Measurements from ENCODE around the gene SLC38A11.

SLC38A11 gene

GRCh38 chr2:164913640-164914350 is 41.5 kb downstream of the SLC38A11 start:
- DNase-seq, result no peak

DNA sequence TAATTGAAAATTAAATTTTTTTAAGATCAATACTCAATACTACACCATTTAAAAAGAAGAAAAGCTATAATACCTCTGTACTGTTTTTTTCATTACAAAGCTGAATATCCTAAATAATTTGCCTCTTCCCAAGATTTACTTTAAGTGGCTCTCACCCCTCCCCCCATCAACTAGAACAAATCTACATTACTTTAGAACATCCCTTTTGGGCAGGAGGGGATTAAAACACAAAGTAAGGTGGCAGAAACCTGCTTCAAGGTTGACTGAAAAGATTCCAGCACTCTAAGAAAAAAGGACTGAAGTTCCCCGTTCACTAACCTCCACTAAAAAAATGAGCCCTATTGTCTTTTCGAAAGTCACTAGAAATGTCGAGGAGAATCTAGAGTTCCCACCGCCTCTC is 42.3 kb downstream of the SLC38A11 start:
- no peak for DNase-seq

GRCh38 chr2:164911832-164912231 is 43.5 kb downstream of the SLC38A11 start:
- no peak for DNase-seq

- DNase-seq, result no peak
Observed at GRCh38 chr2:164910101-164910899, 45.0 kb downstream of the SLC38A11 start.

DNA sequence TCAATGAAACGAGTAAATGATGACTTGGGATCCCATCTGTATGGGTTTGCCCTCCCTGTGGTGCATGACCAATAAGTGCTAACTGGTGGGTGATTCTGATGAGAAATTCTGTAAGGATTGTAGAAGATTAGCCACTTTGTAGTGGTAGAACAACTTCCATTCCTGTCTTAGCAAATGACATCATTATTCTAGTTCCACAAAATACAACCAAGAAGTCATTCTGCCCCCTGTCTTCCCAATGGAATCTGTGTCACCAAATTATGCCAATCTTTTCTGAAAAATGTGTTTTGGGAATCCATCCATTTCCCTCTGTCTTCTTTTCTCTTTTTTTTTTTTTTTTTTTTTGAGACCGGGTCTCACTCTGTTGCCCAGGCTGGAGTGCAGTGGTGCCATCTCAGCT is 48.4 kb downstream of the SLC38A11 start:
- no peak for DNase-seq

DNA sequence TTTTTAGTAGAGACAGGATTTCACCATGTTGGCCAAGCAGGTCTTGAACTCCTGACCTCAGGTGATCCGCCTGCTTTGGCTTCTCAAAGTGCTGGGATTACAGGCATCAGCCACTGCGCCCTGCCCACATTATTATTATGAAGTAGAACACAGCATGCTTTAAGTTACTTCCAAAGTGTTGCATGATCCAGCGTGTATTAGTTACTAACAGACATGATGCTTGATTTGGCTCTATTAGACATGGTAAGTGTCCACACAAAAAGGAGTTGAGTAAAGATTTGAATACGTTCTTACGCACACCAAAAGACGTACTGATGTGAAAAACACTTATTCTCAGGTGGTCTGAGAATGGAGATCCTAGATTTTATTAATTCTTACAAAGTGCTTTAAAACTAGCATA is 50.0 kb downstream of the SLC38A11 start:
- DNase-seq, result no peak

GRCh38 chr2:164903951-164904350 is 51.4 kb downstream of the SLC38A11 start:
- DNase-seq, result no peak

DNA sequence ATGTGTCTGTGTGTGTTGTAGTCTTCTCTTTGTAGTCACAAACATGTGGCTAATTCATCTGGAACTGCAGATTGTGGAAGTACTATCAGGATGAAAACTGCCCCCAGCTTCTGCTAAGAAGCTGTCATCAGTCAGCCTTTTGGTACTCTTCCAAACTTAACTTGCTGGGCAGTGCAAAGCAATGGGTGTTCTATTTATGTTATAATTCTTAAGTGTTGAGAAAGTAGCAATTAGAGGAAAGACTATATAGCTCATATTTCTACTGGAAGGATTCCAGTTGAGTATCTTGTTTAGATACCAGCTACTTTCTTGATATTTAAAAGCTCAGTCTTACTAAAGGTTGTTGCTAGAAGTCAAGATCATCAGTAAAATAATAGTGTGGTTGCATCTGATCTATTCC is 52.1 kb downstream of the SLC38A11 start:
- DNase-seq, result no peak

GRCh38 chr2:164899121-164899520 is 56.2 kb downstream of the SLC38A11 start:
- no peak for DNase-seq

GRCh38 chr2:164898475-164898874 is 56.9 kb downstream of the SLC38A11 start:
- DNase-seq, result no peak

GRCh38 chr2:164897469-164898260 is 57.7 kb downstream of the SLC38A11 start:
- no peak for DNase-seq

DNA sequence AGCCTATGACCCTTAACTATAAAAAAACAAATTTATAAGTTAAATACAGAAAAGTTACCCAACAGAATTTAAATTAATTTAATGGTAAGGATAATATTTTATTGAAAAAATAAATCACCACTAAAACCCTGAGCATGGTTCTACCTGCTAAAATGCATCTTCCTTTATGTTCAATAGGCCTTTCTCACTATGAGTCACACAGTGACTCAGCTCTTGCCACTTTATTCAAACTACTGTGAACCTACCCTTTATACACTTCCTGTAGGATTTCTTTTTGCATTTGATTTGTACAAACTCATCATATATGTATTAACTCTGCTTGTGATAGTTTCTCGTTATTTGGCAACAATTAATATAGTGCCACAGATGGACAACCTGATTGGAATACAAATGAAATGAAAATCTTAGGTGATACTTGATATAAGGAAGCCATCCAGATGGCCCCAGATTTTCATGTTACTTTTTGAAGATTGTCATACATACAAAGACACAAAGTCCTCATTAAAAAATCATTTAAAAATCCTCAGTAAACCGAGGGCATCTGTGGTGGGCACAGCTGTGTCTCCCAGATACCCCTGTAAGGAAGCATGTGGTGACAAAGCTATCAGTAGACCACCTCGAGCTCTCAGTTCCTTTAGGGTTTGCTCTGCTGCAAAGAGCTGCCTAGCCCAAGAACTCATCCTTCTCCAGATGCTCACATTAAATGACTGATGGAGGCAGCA is 58.5 kb downstream of the SLC38A11 start:
- DNase-seq, result no peak

- DNase-seq, result no peak
Observed at GRCh38 chr2:164896226-164896625, 59.1 kb downstream of the SLC38A11 start.

- DNase-seq, result no peak
Observed at GRCh38 chr2:164891460-164891859, 63.9 kb downstream of the SLC38A11 start.

DNA sequence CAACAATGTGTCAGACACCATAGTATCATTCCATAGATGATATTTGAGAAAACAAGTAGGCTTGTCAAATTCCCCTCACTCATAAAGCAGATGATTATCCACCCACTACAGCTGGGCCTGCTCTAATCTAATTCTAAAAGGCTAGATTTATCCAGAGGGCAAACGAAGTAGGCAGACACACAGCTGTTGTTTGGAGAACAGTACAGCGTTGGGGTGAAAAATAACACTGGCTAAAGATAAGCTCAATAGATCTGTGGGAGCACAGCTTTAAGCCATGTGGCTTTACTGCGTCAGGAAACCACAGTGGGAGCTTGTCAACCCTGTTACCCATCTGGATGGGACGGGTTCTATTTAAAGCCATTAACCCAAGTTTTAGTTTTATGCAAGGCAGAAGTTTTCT is 64.8 kb downstream of the SLC38A11 start:
- no peak for DNase-seq

DNA sequence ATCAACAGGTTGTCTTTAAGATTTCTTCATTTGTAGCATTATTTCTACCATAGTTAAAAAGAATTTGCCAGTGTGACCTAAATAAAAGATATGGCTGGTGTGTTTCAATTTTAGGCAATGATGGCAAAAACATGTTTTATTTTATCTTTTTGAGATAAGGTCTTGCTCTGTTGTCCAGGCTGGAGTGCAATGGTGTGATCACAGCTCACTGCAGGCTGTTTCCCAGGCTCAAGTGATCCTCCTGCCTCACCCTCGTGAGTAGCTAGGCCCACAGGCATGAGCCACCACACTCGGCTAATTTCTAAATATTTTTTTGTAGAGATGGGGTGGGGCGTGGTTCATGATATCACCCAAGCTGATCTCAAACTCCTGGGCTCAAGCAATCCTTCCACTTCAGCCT is 66.7 kb downstream of the SLC38A11 start:
- no peak for DNase-seq

DNA sequence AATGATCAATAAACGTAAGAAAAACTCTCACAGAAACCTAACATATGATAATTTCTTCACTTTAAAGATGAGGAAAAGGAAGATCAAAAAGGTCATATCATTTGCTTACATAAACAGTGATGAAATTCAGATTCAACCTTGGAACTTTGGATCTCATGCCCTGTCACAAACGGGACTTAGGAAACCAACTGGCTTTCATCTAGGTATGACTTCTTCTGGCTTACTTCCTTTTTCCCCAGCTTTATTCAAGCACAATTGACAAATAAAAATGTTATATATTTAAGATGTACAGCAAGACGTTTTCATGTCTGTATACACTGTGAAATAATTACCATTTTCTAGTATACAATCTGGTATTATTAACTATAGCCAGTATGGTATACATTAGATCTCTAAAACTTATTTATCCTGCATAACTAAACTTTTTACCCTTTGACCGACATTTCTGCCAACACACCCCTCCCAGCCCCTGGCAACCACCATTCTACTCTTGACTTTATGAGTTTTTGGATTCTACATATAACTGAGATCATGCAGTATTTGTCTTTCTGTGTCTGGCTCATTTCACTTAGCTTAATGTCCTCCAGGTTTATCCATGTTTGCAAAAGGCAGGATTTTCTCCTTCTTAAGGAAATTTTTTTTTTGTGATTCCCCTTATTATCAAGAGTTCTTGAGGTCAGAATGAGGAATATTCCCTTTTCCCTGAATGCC is 67.7 kb downstream of the SLC38A11 start:
- DNase-seq, result no peak

- no peak for DNase-seq
Observed at GRCh38 chr2:164882276-164882675, 73.0 kb downstream of the SLC38A11 start.

DNA sequence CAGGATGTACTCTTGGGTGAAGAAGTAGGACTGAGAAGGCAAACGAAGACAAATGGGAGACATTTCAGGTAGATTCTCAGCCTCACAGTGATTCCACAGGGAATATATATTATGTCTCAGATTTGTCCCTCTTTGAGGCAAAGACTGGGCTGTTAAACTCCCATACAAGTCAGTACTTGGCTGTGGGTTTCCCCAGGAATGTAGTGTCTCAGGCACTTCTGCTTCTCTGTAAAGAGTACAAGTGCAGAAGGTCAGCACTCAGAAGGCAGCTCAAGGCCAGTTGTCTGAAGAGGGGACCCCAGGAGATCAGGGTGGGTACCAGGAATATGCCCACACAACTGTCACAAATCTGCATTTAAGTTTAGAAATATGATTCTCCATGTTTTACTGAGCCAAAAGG is 73.8 kb downstream of the SLC38A11 start:
- no peak for DNase-seq

DNA sequence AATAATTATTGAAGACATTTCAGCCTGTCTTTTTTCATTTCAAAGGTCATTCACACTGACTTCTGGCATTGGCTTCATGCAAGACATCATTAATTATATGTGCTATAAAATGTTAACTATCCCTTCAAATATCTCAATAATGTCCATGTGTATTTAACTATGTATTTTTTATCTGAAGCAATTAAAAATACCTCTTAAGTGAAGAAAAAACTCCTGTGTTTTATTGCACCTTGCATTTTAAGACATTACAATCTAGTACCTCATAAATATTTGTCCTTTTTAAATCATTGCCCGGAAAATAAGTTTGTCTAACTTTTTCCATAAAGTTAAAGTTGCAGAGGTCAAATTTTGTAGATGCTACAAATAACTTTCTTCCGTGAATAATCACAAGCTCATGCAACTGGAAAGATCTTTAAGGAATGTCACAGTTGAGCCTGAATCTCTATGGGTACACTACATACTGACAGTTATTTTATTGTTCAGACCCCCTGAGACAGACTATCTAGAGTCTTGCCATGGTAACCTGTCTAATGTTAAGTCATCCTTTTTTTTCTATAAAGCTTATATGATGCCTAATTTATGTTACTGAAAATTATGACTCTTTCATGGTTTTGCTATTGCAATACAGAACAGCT is 75.3 kb downstream of the SLC38A11 start:
- DNase-seq, result no peak

- no peak for DNase-seq
Observed at GRCh38 chr2:164877927-164878326, 77.4 kb downstream of the SLC38A11 start.

- DNase-seq, result no peak
Observed at GRCh38 chr2:164877169-164877568, 78.2 kb downstream of the SLC38A11 start.

All from 8988T (cell line).